GM13977 (cell line): ENCODE data around the gene SLC6A17.

ENCODE experiments used
- DNase-seq: peaks from one replicate; pipeline ENCODE4 v3.0.0; 2012; ENCODE audit warnings: low spot score
- in situ Hi-C: fragments of 300-500 bp; cut with MboI; formaldehyde crosslinking; loops from one replicate; pipeline ENCODE4 v1.12.0; 2022; ENCODE audit warnings: low sequenced_read_pairs, low pct_unique_long_range_greater_than_20kb, mixed read lengths, inconsistent platforms; ENCODE audit not compliant: unreplicated experiment
- TF ChIP-seq, protein P1 (sequence below): IDR thresholded peaks from 2 replicates; pipeline ENCODE4 v1.5.1; 2012; ENCODE audit warnings: mild to moderate bottlenecking, control low read depth; ENCODE audit not compliant: insufficient read depth; ENCODE audit errors: extremely low read depth, missing control alignments

SLC6A17 gene

DNA sequence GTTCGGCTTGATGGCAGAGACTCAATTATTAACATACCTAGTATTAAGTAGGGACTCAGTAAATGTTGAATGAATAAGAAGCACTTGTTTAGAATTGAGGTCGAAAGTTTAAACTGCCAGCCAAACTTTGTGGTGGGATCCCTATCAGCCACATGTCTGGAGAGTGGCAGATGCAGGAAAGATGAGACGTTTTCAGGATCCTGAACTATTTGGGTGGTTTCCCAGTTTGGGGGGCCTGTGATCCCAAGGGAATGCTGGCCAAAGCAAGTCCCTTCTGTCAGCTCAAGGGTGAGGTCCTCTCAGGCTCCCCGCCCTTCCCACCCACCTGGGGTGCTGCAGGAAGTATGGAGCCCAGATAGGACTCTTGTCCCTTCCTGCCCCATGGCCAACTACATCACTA lies 98.5 kb downstream of the SLC6A17 start:
- DNase-seq = no peak
- in situ Hi-C loops = no loop called here
- TF ChIP-seq, protein P1, sequence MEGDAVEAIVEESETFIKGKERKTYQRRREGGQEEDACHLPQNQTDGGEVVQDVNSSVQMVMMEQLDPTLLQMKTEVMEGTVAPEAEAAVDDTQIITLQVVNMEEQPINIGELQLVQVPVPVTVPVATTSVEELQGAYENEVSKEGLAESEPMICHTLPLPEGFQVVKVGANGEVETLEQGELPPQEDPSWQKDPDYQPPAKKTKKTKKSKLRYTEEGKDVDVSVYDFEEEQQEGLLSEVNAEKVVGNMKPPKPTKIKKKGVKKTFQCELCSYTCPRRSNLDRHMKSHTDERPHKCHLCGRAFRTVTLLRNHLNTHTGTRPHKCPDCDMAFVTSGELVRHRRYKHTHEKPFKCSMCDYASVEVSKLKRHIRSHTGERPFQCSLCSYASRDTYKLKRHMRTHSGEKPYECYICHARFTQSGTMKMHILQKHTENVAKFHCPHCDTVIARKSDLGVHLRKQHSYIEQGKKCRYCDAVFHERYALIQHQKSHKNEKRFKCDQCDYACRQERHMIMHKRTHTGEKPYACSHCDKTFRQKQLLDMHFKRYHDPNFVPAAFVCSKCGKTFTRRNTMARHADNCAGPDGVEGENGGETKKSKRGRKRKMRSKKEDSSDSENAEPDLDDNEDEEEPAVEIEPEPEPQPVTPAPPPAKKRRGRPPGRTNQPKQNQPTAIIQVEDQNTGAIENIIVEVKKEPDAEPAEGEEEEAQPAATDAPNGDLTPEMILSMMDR = no peak

DNA sequence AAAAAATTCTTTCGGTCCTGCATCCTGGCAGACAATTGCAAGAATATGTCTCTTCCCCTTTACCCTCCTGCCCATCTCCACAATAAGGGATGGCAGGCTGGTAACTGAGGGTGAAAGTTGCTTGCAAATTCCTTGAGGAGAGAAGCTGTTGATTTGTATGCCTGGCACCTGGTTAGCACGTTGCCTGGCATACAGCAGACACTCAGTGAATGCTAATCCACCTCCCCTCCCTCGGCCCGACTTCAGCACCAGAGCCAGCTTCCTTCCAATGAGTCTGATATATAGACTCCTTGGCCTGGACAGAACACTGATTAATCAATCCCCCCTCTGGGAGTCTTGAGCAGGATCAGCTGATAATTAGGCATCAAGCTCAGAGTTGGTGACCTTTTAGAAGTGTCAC lies 99.0 kb downstream of the SLC6A17 start:
- TF ChIP-seq, protein P1 = no peak
- no peak for DNase-seq
- in situ Hi-C loops = no loop called here

DNA sequence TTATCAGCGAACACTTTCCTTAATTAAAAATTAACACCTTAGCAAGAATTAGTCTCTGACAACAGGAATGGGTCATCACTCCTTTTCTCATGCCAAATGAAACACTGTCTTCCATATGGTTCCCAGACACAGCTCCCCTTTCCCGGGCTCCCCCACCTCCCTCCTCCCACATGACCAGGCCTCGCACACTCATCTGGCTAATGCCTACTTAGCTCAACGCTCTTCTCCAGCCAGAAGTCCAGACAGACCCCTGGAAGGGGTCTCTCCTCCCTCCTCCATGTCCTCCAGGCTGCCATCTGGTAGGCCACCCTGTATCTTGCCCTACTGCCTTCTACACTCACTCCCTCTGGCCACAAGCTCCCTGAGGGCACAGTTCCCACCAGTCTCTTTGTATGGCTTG lies 99.7 kb downstream of the SLC6A17 start:
- no peak for DNase-seq
- TF ChIP-seq, protein P1 = no peak
- in situ Hi-C loops = no loop called here

DNA sequence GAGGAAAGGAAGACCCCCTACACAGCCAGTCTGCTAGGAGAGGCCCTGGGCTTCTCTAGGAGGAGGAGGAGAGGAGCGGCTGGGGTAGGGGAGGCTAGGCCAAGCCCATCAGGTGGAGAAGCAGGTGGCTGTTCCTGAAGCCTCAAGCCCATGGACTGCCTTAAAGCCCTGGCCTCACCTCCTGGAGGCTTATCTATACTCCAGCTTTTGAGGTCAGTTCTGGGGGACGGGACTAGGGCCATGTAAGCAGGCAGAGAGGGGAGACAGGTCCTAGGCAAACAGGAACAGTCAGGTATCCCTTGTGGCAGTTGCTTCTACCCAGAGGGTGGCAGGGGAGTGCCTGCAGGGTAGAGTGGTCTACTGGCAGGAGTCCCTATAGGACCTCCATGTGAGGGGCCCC lies 100.5 kb downstream of the SLC6A17 start:
- DNase-seq = no peak
- in situ Hi-C loops = no loop called here
- TF ChIP-seq, protein P1 = no peak
